Upper lobe of left lung (tissue), 6 donors: ENCODE results near the gene ZC2HC1C. TPM values are rescaled to one million over a fixed set of nuclear protein-coding genes. Genes with fewer than 3 reads are reported as not detected.
"Not testable (repeated sequence)": the region's sequence is repeated elsewhere in the genome, so short reads cannot be mapped to it uniquely, and the experiment has no call there.

Experiments
- ATAC-seq, 2 donors: fragments of 200-7000 bp; cut with Tn5 transposase; one replicate each; pipeline ENCODE4 v1.9.1; 2022; ENCODE audit warnings: mild to moderate bottlenecking in 2 of 2, moderate library complexity in 2 of 2; ENCODE audit not compliant: low FRiP score in 2 of 2
- DNase-seq, 2 donors: peaks; one replicate each; pipeline ENCODE4 v3.0.0-alpha.2; 2019 to 2020
- H3K27ac ChIP-seq, 4 donors: fragments of 200-600 bp; sonication (generic); one replicate each; pipeline ENCODE4 v1.5.1; 2016 to 2019
- H3K27me3 ChIP-seq, 4 donors: fragments of 200-600 bp; sonication (generic); one replicate each; pipeline ENCODE4 v1.5.1; 2017 to 2019
- H3K36me3 ChIP-seq, 4 donors: fragments of 200-600 bp; sonication (generic); one replicate each; pipeline ENCODE4 v1.5.1; 2016 to 2019
- H3K4me1 ChIP-seq, 4 donors: fragments of 200-600 bp; sonication (generic); one replicate each; pipeline ENCODE4 v1.5.1; 2018 to 2019
- H3K4me3 ChIP-seq, 4 donors: fragments of 200-600 bp; sonication (generic); one replicate each; pipeline ENCODE4 v1.5.1; 2017 to 2019; ENCODE audit warnings: mild to moderate bottlenecking in 2 of 4, moderate library complexity in 1 of 4
- H3K9me3 ChIP-seq, 4 donors: fragments of 200-600 bp; sonication (generic); one replicate each; pipeline ENCODE4 v1.5.1; 2018 to 2019
- EP300 ChIP-seq, 4 donors: sonication (generic); formaldehyde crosslinking; IDR thresholded peaks; one replicate each; pipeline ENCODE4 v1.5.1; 2017; ENCODE audit warnings: antibody characterized with exemption in 4 of 4, control low read depth in 2 of 4
- POLR2A ChIP-seq, 4 donors: fragments of 450-650 bp; IDR thresholded peaks; one replicate each; pipeline ENCODE4 v1.5.1; 2016 to 2017; ENCODE audit warnings: antibody characterized with exemption in 4 of 4, mild to moderate bottlenecking in 2 of 4
- POLR2AphosphoS5 ChIP-seq, 2 donors: sonication (generic); formaldehyde crosslinking; IDR thresholded peaks; one replicate each; pipeline ENCODE4 v1.5.1; 2017; ENCODE audit warnings: antibody characterized with exemption in 2 of 2
- WGBS, 2 donors: methylation state at CpG; one replicate each; pipeline ENCODE4 v1.1.5; 2017 to 2018; 5-methylcytosine and 5-hydroxymethylcytosine counted together
- total RNA-seq, 6 donors: library from RNA; depleted of rRNA in 4 of 6; stranded (reverse); fragments of >200 nt in 4 of 6; gene quantifications; one replicate each; pipeline versions ENCODE4 v1.1.0 to v1.2.1, GENCODE V29; 2016 to 2021
- TF ChIP-seq, protein P1 (sequence below), 6 experiments: fragments of 450-650 bp in 4 of 6; fragments of 200-600 bp in 2 of 6; sonication (generic) in 2 of 6; IDR thresholded peaks; one replicate each; pipeline ENCODE4 v1.5.1; 2016 to 2019; ENCODE audit warnings: antibody characterized with exemption in 6 of 6
- donor health status: DM: no; HTN: no; CAD: no; lungs with moderate emphysema.
- donor health status: DM: no; HTN: yes; CAD: no; lungs with severe emphysema.

The ZC2HC1C gene
- total RNA-seq, 6 donors from 2014 or later: 3.2 to 21.0 (median 9.7) TPM

GRCh38 chr14:75126121-75126544 is 56.7 kb downstream of the ZC2HC1C start:
- Histone ChIP-seq H3K36me3 (peaks cover 0 to 13% (median 0%) of the 10 kb centered on the region in 4 donors), H3K4me1 (peaks cover 22 to 47% (median 34%) of the 10 kb centered on the region in 4 donors), H3K27me3 (no peaks in the 10 kb centered on the region), H3K4me3 (peak overlapping the region; percentile 71 to 86 (median 76)), H3K27ac (peak overlapping the region; percentile 94 to 99 (median 97)), H3K9me3 (no peaks in the 10 kb centered on the region)
- no peak for DNase-seq
- no peak for ATAC-seq
- TF ChIP-seq POLR2AphosphoS5 (IDR thresholded peaks at IDR 0.05) (no peak), POLR2A (IDR thresholded peaks at IDR 0.05) (no peak), EP300 (IDR thresholded peaks at IDR 0.05) (no peak)
- TF ChIP-seq, protein P1, sequence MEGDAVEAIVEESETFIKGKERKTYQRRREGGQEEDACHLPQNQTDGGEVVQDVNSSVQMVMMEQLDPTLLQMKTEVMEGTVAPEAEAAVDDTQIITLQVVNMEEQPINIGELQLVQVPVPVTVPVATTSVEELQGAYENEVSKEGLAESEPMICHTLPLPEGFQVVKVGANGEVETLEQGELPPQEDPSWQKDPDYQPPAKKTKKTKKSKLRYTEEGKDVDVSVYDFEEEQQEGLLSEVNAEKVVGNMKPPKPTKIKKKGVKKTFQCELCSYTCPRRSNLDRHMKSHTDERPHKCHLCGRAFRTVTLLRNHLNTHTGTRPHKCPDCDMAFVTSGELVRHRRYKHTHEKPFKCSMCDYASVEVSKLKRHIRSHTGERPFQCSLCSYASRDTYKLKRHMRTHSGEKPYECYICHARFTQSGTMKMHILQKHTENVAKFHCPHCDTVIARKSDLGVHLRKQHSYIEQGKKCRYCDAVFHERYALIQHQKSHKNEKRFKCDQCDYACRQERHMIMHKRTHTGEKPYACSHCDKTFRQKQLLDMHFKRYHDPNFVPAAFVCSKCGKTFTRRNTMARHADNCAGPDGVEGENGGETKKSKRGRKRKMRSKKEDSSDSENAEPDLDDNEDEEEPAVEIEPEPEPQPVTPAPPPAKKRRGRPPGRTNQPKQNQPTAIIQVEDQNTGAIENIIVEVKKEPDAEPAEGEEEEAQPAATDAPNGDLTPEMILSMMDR (IDR thresholded peaks at IDR 0.05): no peak
- WGBS, 2 donors: 1 to 4% methylated on average over 6 of the region's 6 CpGs

GRCh38 chr14:75126679-75127473 is 57.4 kb downstream of the ZC2HC1C start, which contains the start of gene NEK9:
NEK9 (minus strand) TSS chr14:75127048; CDS start chr14:75126921, 127 bp downstream.
- Histone ChIP-seq H3K27ac (peak within 1 kb of the TSS; percentile 94 to 99 (median 97)), H3K4me1 (peaks cover 22 to 42% (median 34%) of the 10 kb centered on the region in 4 donors), H3K9me3 (no peaks in the 10 kb centered on the region), H3K27me3 (no peaks in the 10 kb centered on the region), H3K4me3 (peak within 1 kb of the TSS; percentile 71 to 86 (median 76)), H3K36me3 (peaks cover 0 to 18% (median 0%) of the 10 kb centered on the region in 4 donors)
- ATAC-seq: peak; percentile 95 to 97
- TF ChIP-seq POLR2AphosphoS5 (IDR thresholded peaks at IDR 0.05) (peak; percentile 86 to 97), EP300 (IDR thresholded peaks at IDR 0.05) (no peak), POLR2A (IDR thresholded peaks at IDR 0.05) (peak in 3 of 4 donors; percentile 80 to 92 (median 91))
- TF ChIP-seq, protein P1 (IDR thresholded peaks at IDR 0.05): peak in 2 of 6 experiments; percentile 17 to 19
- peak; percentile 92 to 95 for DNase-seq
- WGBS, 2 donors: 0% methylated on average over 16 to 46 of the region's 76 CpGs

GRCh38 chr14:75127474-75127820 is 58.0 kb downstream of the ZC2HC1C start:
- not testable (repeated sequence) for H3K9me3 ChIP-seq, H3K27me3 ChIP-seq
- DNase-seq (peak in 1 of 2 donors; percentile 24), ATAC-seq (peak in 1 of 2 donors; percentile 24)
- 31 to 32% methylated on average over 16 of the region's 16 CpGs for WGBS, 2 donors
- Histone ChIP-seq H3K4me3 (peak overlapping the region; percentile 71 to 86 (median 76)), H3K4me1 (peaks cover 22 to 42% (median 34%) of the 10 kb centered on the region in 4 donors), H3K36me3 (peaks cover 0 to 18% (median 0%) of the 10 kb centered on the region in 4 donors), H3K27ac (peak overlapping the region; percentile 94 to 99 (median 97))

DNA sequence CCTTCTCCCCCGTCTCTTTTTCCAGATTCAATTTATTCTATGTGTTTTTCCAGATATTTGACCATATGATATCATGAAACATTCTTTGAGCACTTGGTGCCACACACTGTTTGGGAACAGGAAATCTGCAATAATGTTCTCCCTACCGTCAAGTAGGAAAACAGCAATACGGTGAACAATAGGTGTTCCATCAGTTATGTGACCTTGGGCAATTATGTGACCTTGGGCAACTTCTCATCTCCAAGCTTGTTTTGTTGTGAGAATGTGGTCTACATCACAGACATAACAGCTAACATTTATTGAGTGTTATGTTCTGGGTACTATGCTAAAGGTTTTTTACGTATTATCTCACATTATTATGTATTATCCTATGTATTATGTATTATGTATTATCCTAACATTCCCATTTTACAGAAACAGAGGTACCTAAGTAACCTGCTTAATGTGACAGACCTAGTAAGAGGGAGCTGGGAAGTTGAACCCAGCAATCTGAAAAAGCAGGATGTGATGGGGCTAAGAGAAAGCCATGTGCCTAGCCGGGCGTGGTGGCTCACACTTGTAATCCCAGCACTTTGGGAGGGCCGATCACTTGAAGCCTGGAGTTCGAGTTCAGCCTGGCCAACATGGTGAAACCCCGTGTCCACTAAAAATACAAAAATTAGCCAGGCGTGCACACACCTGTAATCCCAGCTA is 58.6 kb downstream of the ZC2HC1C start:
- TF ChIP-seq POLR2A (IDR thresholded peaks at IDR 0.05) (no peak), EP300 (IDR thresholded peaks at IDR 0.05) (no peak), POLR2AphosphoS5 (IDR thresholded peaks at IDR 0.05) (no peak)
- TF ChIP-seq, protein P1 (IDR thresholded peaks at IDR 0.05): no peak
- peak overlapping the region in 3 of 4 donors; percentile 71 to 86 (median 76) for H3K4me3 ChIP-seq
- peaks cover 0 to 22% (median 0%) of the 10 kb centered on the region in 4 donors for H3K36me3 ChIP-seq
- H3K9me3 ChIP-seq: no peaks in the 10 kb centered on the region
- H3K4me1 ChIP-seq: peaks cover 28 to 42% (median 36%) of the 10 kb centered on the region in 4 donors
- no peak for ATAC-seq
- peak overlapping the region; percentile 94 to 99 (median 97) for H3K27ac ChIP-seq
- DNase-seq: no peak
- 63 to 73% methylated on average over 10 of the region's 10 CpGs for WGBS, 2 donors
- H3K27me3 ChIP-seq: no peaks in the 10 kb centered on the region

- Histone ChIP-seq H3K4me1 (peaks cover 29 to 42% (median 36%) of the 10 kb centered on the region in 4 donors), H3K9me3 (no peaks in the 10 kb centered on the region), H3K36me3 (peaks cover 0 to 28% (median 3%) of the 10 kb centered on the region in 4 donors), H3K4me3 (no peak overlapping the region), H3K27ac (peak overlapping the region in 1 of 4 donors; percentile 51), H3K27me3 (no peaks in the 10 kb centered on the region)
- TF ChIP-seq POLR2AphosphoS5 (IDR thresholded peaks at IDR 0.05): no peak
- TF ChIP-seq EP300 (IDR thresholded peaks at IDR 0.05): no peak
- TF ChIP-seq POLR2A (IDR thresholded peaks at IDR 0.05): no peak
- TF ChIP-seq, protein P1 (IDR thresholded peaks at IDR 0.05): no peak
- no peak for ATAC-seq
- 79 to 93% methylated on average over 5 of the region's 5 CpGs for WGBS, 2 donors
- DNase-seq: no peak
Observed at GRCh38 chr14:75128596-75128990, 59.2 kb downstream of the ZC2HC1C start.
